ENCODE measurements around the gene TRAPPC10. TPM values are rescaled to one million over a fixed set of nuclear protein-coding genes. Genes with fewer than 3 reads are reported as not detected.

The TRAPPC10 gene
- total and polyA plus RNA-seq, 9 of the 15 experiments (the other 6 are each of a cell fraction or from before 2014, with no cell fraction given), result 1.1 to 33.8 (median 24.3) TPM

DNA sequence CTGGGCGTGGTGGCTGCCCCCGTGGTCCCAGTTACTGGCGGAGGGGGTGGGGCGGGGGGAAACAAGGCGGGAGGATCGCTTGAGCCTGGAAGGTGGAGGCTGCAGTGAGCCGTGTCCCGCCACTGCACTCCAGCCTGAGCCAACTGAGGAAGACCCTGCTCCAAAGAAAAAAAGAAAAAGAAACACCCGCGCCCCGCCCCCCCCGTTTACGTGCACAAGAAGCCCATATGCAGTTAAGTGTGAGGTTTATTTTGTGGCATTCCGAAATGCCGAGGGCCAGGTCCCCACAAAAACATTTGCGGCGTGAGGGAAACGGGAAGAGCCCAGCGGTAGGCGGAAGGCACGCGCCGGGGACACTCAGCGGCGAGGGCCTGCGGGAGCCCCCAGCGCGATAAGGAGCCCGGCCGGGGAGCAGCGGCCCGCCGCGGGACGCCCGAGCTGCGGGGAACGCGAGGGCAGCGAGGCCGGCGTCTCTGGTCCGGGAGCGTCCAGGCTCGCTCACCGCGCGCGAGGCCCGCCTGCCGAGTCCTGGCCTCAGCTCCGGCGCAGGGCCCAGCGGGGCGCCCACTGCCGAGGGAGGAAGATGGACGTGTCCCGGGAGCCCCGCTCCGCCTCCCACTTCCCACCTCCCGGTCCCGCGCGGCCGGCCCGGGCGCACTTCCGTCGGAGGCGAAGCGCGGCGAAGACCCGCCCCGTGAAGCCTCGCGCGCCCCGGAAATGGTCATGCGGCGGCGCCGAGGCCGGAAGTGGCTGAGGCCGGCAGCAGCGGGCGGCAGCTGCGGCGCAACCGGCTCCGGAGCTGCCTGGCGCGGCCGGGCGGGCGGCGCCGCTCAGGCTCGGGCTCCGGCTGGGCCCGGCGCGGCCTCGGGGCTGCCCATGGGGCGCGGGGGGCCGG, at the start of gene TRAPPC10 (continued):
- TF ChIP-seq, protein P1, sequence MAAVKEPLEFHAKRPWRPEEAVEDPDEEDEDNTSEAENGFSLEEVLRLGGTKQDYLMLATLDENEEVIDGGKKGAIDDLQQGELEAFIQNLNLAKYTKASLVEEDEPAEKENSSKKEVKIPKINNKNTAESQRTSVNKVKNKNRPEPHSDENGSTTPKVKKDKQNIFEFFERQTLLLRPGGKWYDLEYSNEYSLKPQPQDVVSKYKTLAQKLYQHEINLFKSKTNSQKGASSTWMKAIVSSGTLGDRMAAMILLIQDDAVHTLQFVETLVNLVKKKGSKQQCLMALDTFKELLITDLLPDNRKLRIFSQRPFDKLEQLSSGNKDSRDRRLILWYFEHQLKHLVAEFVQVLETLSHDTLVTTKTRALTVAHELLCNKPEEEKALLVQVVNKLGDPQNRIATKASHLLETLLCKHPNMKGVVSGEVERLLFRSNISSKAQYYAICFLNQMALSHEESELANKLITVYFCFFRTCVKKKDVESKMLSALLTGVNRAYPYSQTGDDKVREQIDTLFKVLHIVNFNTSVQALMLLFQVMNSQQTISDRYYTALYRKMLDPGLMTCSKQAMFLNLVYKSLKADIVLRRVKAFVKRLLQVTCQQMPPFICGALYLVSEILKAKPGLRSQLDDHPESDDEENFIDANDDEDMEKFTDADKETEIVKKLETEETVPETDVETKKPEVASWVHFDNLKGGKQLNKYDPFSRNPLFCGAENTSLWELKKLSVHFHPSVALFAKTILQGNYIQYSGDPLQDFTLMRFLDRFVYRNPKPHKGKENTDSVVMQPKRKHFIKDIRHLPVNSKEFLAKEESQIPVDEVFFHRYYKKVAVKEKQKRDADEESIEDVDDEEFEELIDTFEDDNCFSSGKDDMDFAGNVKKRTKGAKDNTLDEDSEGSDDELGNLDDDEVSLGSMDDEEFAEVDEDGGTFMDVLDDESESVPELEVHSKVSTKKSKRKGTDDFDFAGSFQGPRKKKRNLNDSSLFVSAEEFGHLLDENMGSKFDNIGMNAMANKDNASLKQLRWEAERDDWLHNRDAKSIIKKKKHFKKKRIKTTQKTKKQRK (IDR thresholded peaks at IDR 0.05; ENCODE audit: borderline replicate concordance, low read depth, low read length), result no peak; the same call in 1 of the 2 replicates
- TF ChIP-seq MCM3 (IDR thresholded peaks at IDR 0.05), result no peak
- TF ChIP-seq, protein P2, sequence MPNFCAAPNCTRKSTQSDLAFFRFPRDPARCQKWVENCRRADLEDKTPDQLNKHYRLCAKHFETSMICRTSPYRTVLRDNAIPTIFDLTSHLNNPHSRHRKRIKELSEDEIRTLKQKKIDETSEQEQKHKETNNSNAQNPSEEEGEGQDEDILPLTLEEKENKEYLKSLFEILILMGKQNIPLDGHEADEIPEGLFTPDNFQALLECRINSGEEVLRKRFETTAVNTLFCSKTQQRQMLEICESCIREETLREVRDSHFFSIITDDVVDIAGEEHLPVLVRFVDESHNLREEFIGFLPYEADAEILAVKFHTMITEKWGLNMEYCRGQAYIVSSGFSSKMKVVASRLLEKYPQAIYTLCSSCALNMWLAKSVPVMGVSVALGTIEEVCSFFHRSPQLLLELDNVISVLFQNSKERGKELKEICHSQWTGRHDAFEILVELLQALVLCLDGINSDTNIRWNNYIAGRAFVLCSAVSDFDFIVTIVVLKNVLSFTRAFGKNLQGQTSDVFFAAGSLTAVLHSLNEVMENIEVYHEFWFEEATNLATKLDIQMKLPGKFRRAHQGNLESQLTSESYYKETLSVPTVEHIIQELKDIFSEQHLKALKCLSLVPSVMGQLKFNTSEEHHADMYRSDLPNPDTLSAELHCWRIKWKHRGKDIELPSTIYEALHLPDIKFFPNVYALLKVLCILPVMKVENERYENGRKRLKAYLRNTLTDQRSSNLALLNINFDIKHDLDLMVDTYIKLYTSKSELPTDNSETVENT (CRISPR knock-in tag; IDR thresholded peaks at IDR 0.05), result peak; percentile 97
- TF ChIP-seq, protein P3, sequence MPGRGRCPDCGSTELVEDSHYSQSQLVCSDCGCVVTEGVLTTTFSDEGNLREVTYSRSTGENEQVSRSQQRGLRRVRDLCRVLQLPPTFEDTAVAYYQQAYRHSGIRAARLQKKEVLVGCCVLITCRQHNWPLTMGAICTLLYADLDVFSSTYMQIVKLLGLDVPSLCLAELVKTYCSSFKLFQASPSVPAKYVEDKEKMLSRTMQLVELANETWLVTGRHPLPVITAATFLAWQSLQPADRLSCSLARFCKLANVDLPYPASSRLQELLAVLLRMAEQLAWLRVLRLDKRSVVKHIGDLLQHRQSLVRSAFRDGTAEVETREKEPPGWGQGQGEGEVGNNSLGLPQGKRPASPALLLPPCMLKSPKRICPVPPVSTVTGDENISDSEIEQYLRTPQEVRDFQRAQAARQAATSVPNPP (IDR thresholded peaks at IDR 0.05; ENCODE audit: borderline replicate concordance, insufficient read depth, insufficient read length), result no peak
- peak; percentile 49; the same call in 1 of the 2 replicates for TF ChIP-seq NR2F6 (CRISPR knock-in tag; IDR thresholded peaks at IDR 0.05)
- no peak for TF ChIP-seq MED1 (CRISPR knock-in tag; IDR thresholded peaks at IDR 0.05; ENCODE audit: borderline replicate concordance)
- no peak for TF ChIP-seq HEY1 (CRISPR knock-in tag; IDR thresholded peaks at IDR 0.05; ENCODE audit: borderline replicate concordance)
- TF ChIP-seq, protein P4, sequence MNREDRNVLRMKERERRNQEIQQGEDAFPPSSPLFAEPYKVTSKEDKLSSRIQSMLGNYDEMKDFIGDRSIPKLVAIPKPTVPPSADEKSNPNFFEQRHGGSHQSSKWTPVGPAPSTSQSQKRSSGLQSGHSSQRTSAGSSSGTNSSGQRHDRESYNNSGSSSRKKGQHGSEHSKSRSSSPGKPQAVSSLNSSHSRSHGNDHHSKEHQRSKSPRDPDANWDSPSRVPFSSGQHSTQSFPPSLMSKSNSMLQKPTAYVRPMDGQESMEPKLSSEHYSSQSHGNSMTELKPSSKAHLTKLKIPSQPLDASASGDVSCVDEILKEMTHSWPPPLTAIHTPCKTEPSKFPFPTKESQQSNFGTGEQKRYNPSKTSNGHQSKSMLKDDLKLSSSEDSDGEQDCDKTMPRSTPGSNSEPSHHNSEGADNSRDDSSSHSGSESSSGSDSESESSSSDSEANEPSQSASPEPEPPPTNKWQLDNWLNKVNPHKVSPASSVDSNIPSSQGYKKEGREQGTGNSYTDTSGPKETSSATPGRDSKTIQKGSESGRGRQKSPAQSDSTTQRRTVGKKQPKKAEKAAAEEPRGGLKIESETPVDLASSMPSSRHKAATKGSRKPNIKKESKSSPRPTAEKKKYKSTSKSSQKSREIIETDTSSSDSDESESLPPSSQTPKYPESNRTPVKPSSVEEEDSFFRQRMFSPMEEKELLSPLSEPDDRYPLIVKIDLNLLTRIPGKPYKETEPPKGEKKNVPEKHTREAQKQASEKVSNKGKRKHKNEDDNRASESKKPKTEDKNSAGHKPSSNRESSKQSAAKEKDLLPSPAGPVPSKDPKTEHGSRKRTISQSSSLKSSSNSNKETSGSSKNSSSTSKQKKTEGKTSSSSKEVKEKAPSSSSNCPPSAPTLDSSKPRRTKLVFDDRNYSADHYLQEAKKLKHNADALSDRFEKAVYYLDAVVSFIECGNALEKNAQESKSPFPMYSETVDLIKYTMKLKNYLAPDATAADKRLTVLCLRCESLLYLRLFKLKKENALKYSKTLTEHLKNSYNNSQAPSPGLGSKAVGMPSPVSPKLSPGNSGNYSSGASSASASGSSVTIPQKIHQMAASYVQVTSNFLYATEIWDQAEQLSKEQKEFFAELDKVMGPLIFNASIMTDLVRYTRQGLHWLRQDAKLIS (CRISPR knock-in tag; IDR thresholded peaks at IDR 0.05), result no peak
- no peak for TF ChIP-seq HDGF (IDR thresholded peaks at IDR 0.05)
- TF ChIP-seq PURB (CRISPR knock-in tag; IDR thresholded peaks at IDR 0.05; ENCODE audit: low read depth), result no peak
- TF ChIP-seq ZNF263 (CRISPR knock-in tag; IDR thresholded peaks at IDR 0.05; ENCODE audit: borderline replicate concordance), result no peak; the same call in 1 of the 2 replicates
- no peak for TF ChIP-seq KLF16 (IDR thresholded peaks at IDR 0.05)
- TF ChIP-seq SMC3 (conservative IDR thresholded peaks at IDR 0.05; ENCODE audit: insufficient read depth, low read depth, low read length), result no peak
- peak; percentile 84 for TF ChIP-seq MYC (IDR thresholded peaks at IDR 0.05; ENCODE audit: low read depth, low read length)
- TF ChIP-seq MYC (CRISPR knock-in tag; IDR thresholded peaks at IDR 0.05; ENCODE audit: borderline replicate concordance, low read depth), result no peak
- no peak for TF ChIP-seq ESRRB (CRISPR knock-in tag; IDR thresholded peaks at IDR 0.05; ENCODE audit: borderline replicate concordance)

All from K562 (cell line).